ENCODE results near the gene CBX5. TPM values are rescaled to one million over a fixed set of nuclear protein-coding genes. Genes with fewer than 3 reads are reported as not detected.

Gene CBX5
- total and polyA plus RNA-seq, 8 donors: 4.9 to 66.8 (median 13.1) TPM

- no peak overlapping the region for H3K4me3 ChIP-seq
- intact Hi-C loops (cut with DNase I; ENCODE audit: low total_unique reads): no loop called here
- H3K27me3 ChIP-seq: no peaks in the 10 kb centered on the region
- 57 to 80% (median 75%) methylated on average over 5 of the region's 5 CpGs for WGBS, 5 donors
- H3K9me3 ChIP-seq: no peaks in the 10 kb centered on the region
- no peak for DNase-seq
- peaks cover 6 to 9% (median 7%) of the 10 kb centered on the region in 4 donors for H3K36me3 ChIP-seq
- no peak for TF ChIP-seq POLR2A (IDR thresholded peaks at IDR 0.05)
- no peak for TF ChIP-seq EP300 (IDR thresholded peaks at IDR 0.05)
- no peak for TF ChIP-seq CTCF (IDR thresholded peaks at IDR 0.05)
- no peak for TF ChIP-seq POLR2AphosphoS5 (IDR thresholded peaks at IDR 0.05)
- H3K27ac ChIP-seq: no peak overlapping the region
- H3K4me1 ChIP-seq: peaks cover 18 to 63% (median 38%) of the 10 kb centered on the region in 4 donors
These were observed 18.0 kb downstream of the CBX5 start for GRCh38 chr12:54261815-54262402.

GRCh38 chr12:54259194-54260011 is 20.5 kb downstream of the CBX5 start:
- TF ChIP-seq EP300 (IDR thresholded peaks at IDR 0.05): no peak
- TF ChIP-seq POLR2AphosphoS5 (IDR thresholded peaks at IDR 0.05): peak in 1 of 3 donors; percentile 29
- DNase-seq: peak; percentile 55 to 96
- Histone ChIP-seq H3K4me3 (peak overlapping the region; percentile 39 to 42 (median 40)), H3K9me3 (no peaks in the 10 kb centered on the region), H3K27ac (peak overlapping the region; percentile 61 to 83 (median 78)), H3K4me1 (peaks cover 18 to 56% (median 38%) of the 10 kb centered on the region in 4 donors), H3K36me3 (peaks cover 17 to 34% (median 31%) of the 10 kb centered on the region in 4 donors), H3K27me3 (no peaks in the 10 kb centered on the region)
- intact Hi-C loops (cut with DNase I; ENCODE audit: low total_unique reads): no loop called here
- 10 to 17% (median 12%) methylated on average over 11 of the region's 11 CpGs for WGBS, 5 donors

- H3K27me3 ChIP-seq: no peaks in the 10 kb centered on the region
- peak overlapping the region in 4 of 5 donors; percentile 73 to 83 (median 78) for H3K27ac ChIP-seq
- peaks cover 17 to 42% (median 32%) of the 10 kb centered on the region in 4 donors for H3K36me3 ChIP-seq
- no peak overlapping the region for H3K4me3 ChIP-seq
- intact Hi-C loops (cut with DNase I; ENCODE audit: low total_unique reads): no loop called here
- no peaks in the 10 kb centered on the region for H3K9me3 ChIP-seq
- TF ChIP-seq CTCF (IDR thresholded peaks at IDR 0.05) (no peak), EP300 (IDR thresholded peaks at IDR 0.05) (no peak), POLR2A (IDR thresholded peaks at IDR 0.05) (no peak), POLR2AphosphoS5 (IDR thresholded peaks at IDR 0.05) (no peak)
- peak in 1 of 2 donors; percentile 35 for DNase-seq
- peaks cover 18 to 52% (median 38%) of the 10 kb centered on the region in 4 donors for H3K4me1 ChIP-seq
These were observed 21.7 kb downstream of the CBX5 start for GRCh38 chr12:54258201-54258681.

GRCh38 chr12:54257332-54257731 is 22.6 kb downstream of the CBX5 start:
- no peak for TF ChIP-seq POLR2AphosphoS5 (IDR thresholded peaks at IDR 0.05)
- no peak for TF ChIP-seq POLR2A (IDR thresholded peaks at IDR 0.05)
- no peak for TF ChIP-seq CTCF (IDR thresholded peaks at IDR 0.05)
- no peak for TF ChIP-seq EP300 (IDR thresholded peaks at IDR 0.05)
- no peak for DNase-seq
- 89 to 95% (median 90%) methylated on average over 8 of the region's 8 CpGs for WGBS, 5 donors
- Histone ChIP-seq H3K4me1 (peaks cover 18 to 46% (median 32%) of the 10 kb centered on the region in 4 donors), H3K9me3 (no peaks in the 10 kb centered on the region), H3K36me3 (peaks cover 17 to 51% (median 34%) of the 10 kb centered on the region in 4 donors), H3K27me3 (no peaks in the 10 kb centered on the region), H3K4me3 (no peak overlapping the region), H3K27ac (peak overlapping the region in 2 of 5 donors; percentile 78 to 83)
- intact Hi-C loops (cut with DNase I; ENCODE audit: low total_unique reads): no loop called here

Data from stomach (tissue), 9 donors.